OCI-LY1 (cell line): Measurements from ENCODE around the gene P2RX2.

Source experiments
- H2AFZ ChIP-seq: fragments of 200-600 bp; sonication (generic), shearing (Covaris generic); 2 replicates; pipeline ENCODE4 v1.6.0; 2014; ENCODE audit warnings: antibody characterized with exemption, mild to moderate bottlenecking, low read length
- H3F3A ChIP-seq: fragments of 200-600 bp; sonication (generic), shearing (Covaris generic); 2 replicates; pipeline ENCODE4 v1.6.0; 2014; ENCODE audit warnings: mild to moderate bottlenecking, antibody characterized with exemption, low read length, moderate library complexity; ENCODE audit not compliant: insufficient read depth
- H3K27ac ChIP-seq: fragments of 200-600 bp; sonication (generic); 2 replicates; pipeline ENCODE4 v1.5.1; 2014; ENCODE audit warnings: low read length, mixed run types, mild to moderate bottlenecking, low read depth; ENCODE audit not compliant: poor library complexity, severe bottlenecking
- H3K27me3 ChIP-seq: fragments of 200-600 bp; sonication (generic); 2 replicates; pipeline ENCODE4 v1.6.0; 2014; ENCODE audit warnings: antibody characterized with exemption, mild to moderate bottlenecking, low read length, moderate library complexity; ENCODE audit not compliant: insufficient read depth
- H3K36me3 ChIP-seq: fragments of 200-600 bp; sonication (generic); 2 replicates; pipeline ENCODE4 v1.6.1; 2014; ENCODE audit warnings: mild to moderate bottlenecking, antibody characterized with exemption, low read length, moderate library complexity, mixed read lengths; ENCODE audit not compliant: insufficient read depth
- H3K4me1 ChIP-seq: fragments of 200-600 bp; sonication (generic); 2 replicates; pipeline ENCODE4 v1.5.1; 2014; ENCODE audit warnings: mild to moderate bottlenecking, low read length, moderate library complexity; ENCODE audit not compliant: insufficient read depth, severe bottlenecking
- H3K4me2 ChIP-seq: fragments of 200-600 bp; sonication (generic), shearing (Covaris generic); 2 replicates; pipeline ENCODE4 v1.6.1; 2014; ENCODE audit warnings: low read length
- H3K4me3 ChIP-seq: fragments of 200-600 bp; sonication (generic); 2 replicates; pipeline ENCODE4 v1.5.1; 2014; ENCODE audit warnings: low read length, low read depth, mild to moderate bottlenecking, mixed read lengths; ENCODE audit not compliant: poor library complexity, severe bottlenecking
- H3K79me2 ChIP-seq: fragments of 200-600 bp; shearing (Covaris generic); 2 replicates; pipeline ENCODE4 v1.6.1; 2016; ENCODE audit warnings: mixed run types, low read length, mixed read lengths; ENCODE audit not compliant: insufficient read depth
- H3K9ac ChIP-seq: fragments of 200-600 bp; sonication (generic), shearing (Covaris generic); 2 replicates; pipeline ENCODE4 v1.6.1; 2014; ENCODE audit warnings: mild to moderate bottlenecking, low read length, mixed read lengths
- H3K9me2 ChIP-seq: fragments of 200-600 bp; sonication (generic), shearing (Covaris generic); 2 replicates; pipeline ENCODE4 v1.6.1; 2014; ENCODE audit warnings: low read depth, mild to moderate bottlenecking, low read length, mixed read lengths
- H3K9me3 ChIP-seq: fragments of 200-600 bp; shearing (Covaris generic); 2 replicates; pipeline ENCODE4 v1.6.1; 2014; ENCODE audit warnings: low read length, mixed read lengths
- H4K20me1 ChIP-seq: fragments of 200-600 bp; sonication (generic), shearing (Covaris generic); 2 replicates; pipeline ENCODE4 v1.6.0; 2016; ENCODE audit warnings: mild to moderate bottlenecking, low read length; ENCODE audit not compliant: insufficient read depth
- CTCF ChIP-seq: fragments of 200-600 bp; sonication (generic), shearing (Covaris generic); IDR thresholded peaks from 2 replicates; pipeline ENCODE4 v1.5.1; 2017; ENCODE audit warnings: mild to moderate bottlenecking, antibody characterized with exemption, low read length, moderate library complexity, mixed read lengths
- EZH2 ChIP-seq: fragments of 200-600 bp; sonication (generic), shearing (Covaris generic); IDR thresholded peaks from 2 replicates; pipeline ENCODE4 v1.8.0; 2017; ENCODE audit warnings: borderline replicate concordance, mixed run types, mild to moderate bottlenecking, antibody characterized with exemption, low read length, moderate library complexity, mixed read lengths

The P2RX2 gene

GRCh38 chr12:132622437-132623071 is 4.0 kb downstream of the P2RX2 start:
- H3K4me3 ChIP-seq = no peak overlapping the region
- no peak overlapping the region for H3K9ac ChIP-seq
- H4K20me1 ChIP-seq = no peaks in the 10 kb centered on the region
- H3K9me2 ChIP-seq = no peaks in the 10 kb centered on the region
- no peaks in the 10 kb centered on the region for H3K27me3 ChIP-seq
- no peaks in the 10 kb centered on the region for H3F3A ChIP-seq
- H3K36me3 ChIP-seq = peaks cover 35% of the 10 kb centered on the region
- no peaks in the 10 kb centered on the region for H3K4me1 ChIP-seq
- H3K4me2 ChIP-seq = no peak overlapping the region
- H2AFZ ChIP-seq = no peak overlapping the region
- no peak overlapping the region for H3K27ac ChIP-seq
- TF ChIP-seq EZH2 (no peak), CTCF (no peak)
- H3K9me3 ChIP-seq = no peaks in the 10 kb centered on the region
- no peaks in the 10 kb centered on the region for H3K79me2 ChIP-seq

- Histone ChIP-seq H3K27me3 (no peaks in the 10 kb centered on the region), H3K4me1 (no peaks in the 10 kb centered on the region), H2AFZ (no peak overlapping the region), H4K20me1 (no peaks in the 10 kb centered on the region), H3K4me3 (no peak overlapping the region), H3F3A (no peaks in the 10 kb centered on the region), H3K9ac (no peak overlapping the region), H3K27ac (no peak overlapping the region), H3K9me3 (no peaks in the 10 kb centered on the region), H3K36me3 (peaks cover 39% of the 10 kb centered on the region), H3K4me2 (no peak overlapping the region), H3K79me2 (no peaks in the 10 kb centered on the region), H3K9me2 (no peaks in the 10 kb centered on the region)
- TF ChIP-seq CTCF = no peak
- no peak for TF ChIP-seq EZH2
Observed at GRCh38 chr12:132623072-132623869, 4.7 kb downstream of the P2RX2 start.

- Histone ChIP-seq H3K27me3 (no peaks in the 10 kb centered on the region), H3K36me3 (peaks cover 48% of the 10 kb centered on the region), H3K27ac (no peak overlapping the region), H2AFZ (no peak overlapping the region), H3F3A (no peaks in the 10 kb centered on the region), H3K4me3 (no peak overlapping the region), H3K4me2 (no peak overlapping the region), H3K9me2 (no peaks in the 10 kb centered on the region), H3K79me2 (no peaks in the 10 kb centered on the region), H4K20me1 (no peaks in the 10 kb centered on the region), H3K4me1 (no peaks in the 10 kb centered on the region), H3K9me3 (no peaks in the 10 kb centered on the region), H3K9ac (no peak overlapping the region)
- TF ChIP-seq CTCF (no peak), EZH2 (no peak)
Observed at GRCh38 chr12:132624186-132624855, 5.7 kb downstream of the P2RX2 start.
